ENCODE measurements around the gene ELK1. TPM values are rescaled to one million over a fixed set of nuclear protein-coding genes. Genes with fewer than 3 reads are reported as not detected.

The ELK1 gene
- total RNA-seq, 1 donor from 2014 or later: 29.4 TPM

- DNase-seq (ENCODE audit: low spot score): peak; percentile 74
- no peak for TF ChIP-seq CTCF (IDR thresholded peaks at IDR 0.05; ENCODE audit: unreplicated experiment)
- Mint-ChIP-seq H3K36me3 (ENCODE audit: low read depth, unreplicated experiment) (peaks cover 4% of the 10 kb centered on the region), H3K4me1 (ENCODE audit: unreplicated experiment) (no peaks in the 10 kb centered on the region), H3K9me3 (ENCODE audit: unreplicated experiment) (no peaks in the 10 kb centered on the region), H3K4me3 (ENCODE audit: unreplicated experiment) (no peak within 1 kb of the TSS), H3K27me3 (ENCODE audit: unreplicated experiment) (peaks cover 8% of the 10 kb centered on the region), H3K27ac (ENCODE audit: unreplicated experiment) (no peak within 1 kb of the TSS)
These were observed 30.7 kb downstream of the ELK1 start, which contains the start of gene SYN1 for GRCh38 chrX:47619486-47620302. SYN1 (minus strand) TSS chrX:47619857; CDS start chrX:47619728, 129 bp downstream.

GRCh38 chrX:47618923-47619485, 31.4 kb downstream of the ELK1 start:
- no peak overlapping the region for H3K27ac Mint-ChIP-seq (ENCODE audit: unreplicated experiment)
- DNase-seq (ENCODE audit: low spot score): no peak
- H3K4me3 Mint-ChIP-seq (ENCODE audit: unreplicated experiment): no peak overlapping the region
- H3K27me3 Mint-ChIP-seq (ENCODE audit: unreplicated experiment): peaks cover 8% of the 10 kb centered on the region
- TF ChIP-seq CTCF (IDR thresholded peaks at IDR 0.05; ENCODE audit: unreplicated experiment): no peak
- no peaks in the 10 kb centered on the region for H3K4me1 Mint-ChIP-seq (ENCODE audit: unreplicated experiment)
- H3K9me3 Mint-ChIP-seq (ENCODE audit: unreplicated experiment): no peaks in the 10 kb centered on the region
- H3K36me3 Mint-ChIP-seq (ENCODE audit: low read depth, unreplicated experiment): peaks cover under 1% of the 10 kb centered on the region

DNA sequence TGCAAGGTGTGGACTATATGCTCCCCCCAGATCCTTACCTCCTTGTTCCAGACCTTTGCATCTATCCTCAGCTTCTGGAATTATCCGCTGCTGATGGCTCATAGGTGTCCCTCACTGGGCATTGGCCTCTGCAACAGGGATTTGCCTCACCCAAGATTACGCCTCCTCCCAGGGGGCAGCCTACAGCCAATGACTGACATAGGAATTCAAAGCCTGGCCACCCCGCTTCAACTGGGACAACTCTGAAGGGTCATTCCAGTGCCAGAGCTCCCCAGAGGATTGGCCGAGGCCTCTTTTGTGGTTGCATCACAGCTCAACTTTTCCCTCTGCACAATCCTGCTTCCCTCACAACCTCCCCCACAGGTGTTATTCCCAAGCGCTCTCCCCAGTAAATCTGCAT, 35.7 kb downstream of the ELK1 start:
- no peak for DNase-seq (ENCODE audit: low spot score)
- no peak overlapping the region for H3K4me3 Mint-ChIP-seq (ENCODE audit: unreplicated experiment)
- no peak for TF ChIP-seq CTCF (IDR thresholded peaks at IDR 0.05; ENCODE audit: unreplicated experiment)
- H3K9me3 Mint-ChIP-seq (ENCODE audit: unreplicated experiment): no peaks in the 10 kb centered on the region
- H3K4me1 Mint-ChIP-seq (ENCODE audit: unreplicated experiment): peaks cover 6% of the 10 kb centered on the region
- H3K27me3 Mint-ChIP-seq (ENCODE audit: unreplicated experiment): peaks cover 9% of the 10 kb centered on the region
- H3K36me3 Mint-ChIP-seq (ENCODE audit: low read depth, unreplicated experiment): no peaks in the 10 kb centered on the region
- no peak overlapping the region for H3K27ac Mint-ChIP-seq (ENCODE audit: unreplicated experiment)

GRCh38 chrX:47613082-47613481, 37.3 kb downstream of the ELK1 start:
- no peak for TF ChIP-seq CTCF (IDR thresholded peaks at IDR 0.05; ENCODE audit: unreplicated experiment)
- Mint-ChIP-seq H3K36me3 (ENCODE audit: low read depth, unreplicated experiment) (no peaks in the 10 kb centered on the region), H3K4me3 (ENCODE audit: unreplicated experiment) (no peak overlapping the region), H3K27me3 (ENCODE audit: unreplicated experiment) (peaks cover 5% of the 10 kb centered on the region), H3K9me3 (ENCODE audit: unreplicated experiment) (no peaks in the 10 kb centered on the region), H3K4me1 (ENCODE audit: unreplicated experiment) (peaks cover 9% of the 10 kb centered on the region), H3K27ac (ENCODE audit: unreplicated experiment) (no peak overlapping the region)
- DNase-seq (ENCODE audit: low spot score): no peak

DNA sequence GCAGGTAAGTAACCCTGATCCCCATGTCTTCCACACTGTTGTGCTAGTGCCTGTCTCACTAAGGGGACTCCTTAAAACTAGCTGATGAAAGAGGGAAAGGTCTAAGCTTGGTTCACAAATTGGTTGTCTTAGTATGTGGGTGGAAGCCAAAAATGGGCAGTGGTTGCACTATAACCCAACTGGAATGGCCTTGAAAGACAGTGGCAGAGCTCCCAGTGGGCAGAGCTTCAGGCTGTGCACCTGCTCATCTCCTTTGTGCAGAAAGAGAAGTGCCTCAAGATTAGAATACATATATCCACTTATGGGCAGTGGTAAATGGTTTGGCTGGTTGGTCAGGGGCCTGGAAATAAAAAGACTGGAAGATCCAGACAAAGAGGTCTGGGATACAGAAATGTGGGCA, 37.9 kb downstream of the ELK1 start:
- DNase-seq (ENCODE audit: low spot score): no peak
- H3K27ac Mint-ChIP-seq (ENCODE audit: unreplicated experiment): no peak overlapping the region
- TF ChIP-seq CTCF (IDR thresholded peaks at IDR 0.05; ENCODE audit: unreplicated experiment): no peak
- H3K36me3 Mint-ChIP-seq (ENCODE audit: low read depth, unreplicated experiment): no peaks in the 10 kb centered on the region
- no peaks in the 10 kb centered on the region for H3K9me3 Mint-ChIP-seq (ENCODE audit: unreplicated experiment)
- peaks cover 9% of the 10 kb centered on the region for H3K4me1 Mint-ChIP-seq (ENCODE audit: unreplicated experiment)
- peaks cover 2% of the 10 kb centered on the region for H3K27me3 Mint-ChIP-seq (ENCODE audit: unreplicated experiment)
- H3K4me3 Mint-ChIP-seq (ENCODE audit: unreplicated experiment): no peak overlapping the region
